SK-N-SH (cell line): ENCODE measurements around the gene MEA1. TPM values are rescaled to one million over a fixed set of nuclear protein-coding genes. Genes with fewer than 3 reads are reported as not detected.

Source experiments
- CTCF ChIA-PET: fragments of 300-600, 350-600 bp; formaldehyde crosslinking; extraction: SDS; loops from one replicate; lab custom pipeline; 2021; lab: Yijun Ruan, JAX
- POLR2A ChIA-PET: fragments of 350-600 bp; sonication (Branson Sonifier 250); formaldehyde crosslinking; extraction: SDS; loops from one replicate; lab custom pipeline; 2020; ENCODE audit warnings: antibody characterized with exemption, inconsistent platforms; lab: Yijun Ruan, JAX
- DNase-seq: peaks from one replicate; pipeline ENCODE4 v3.0.0; 2012
- H2AFZ ChIP-seq: fragments of 200-600 bp; sonication (generic); 2 replicates; pipeline ENCODE4 v1.8.1; 2016; ENCODE audit warnings: antibody characterized with exemption, mild to moderate bottlenecking, low read depth
- H3F3A ChIP-seq: fragments of 200-600 bp; sonication (generic); replicated peaks from 2 replicates; pipeline ENCODE3; 2016; ENCODE audit warnings: antibody characterized with exemption, mild to moderate bottlenecking; ENCODE audit not compliant: insufficient read depth
- H3K27ac ChIP-seq, 2 experiments: fragments of 200-500 bp in 1 of 2; fragments of 200-600 bp in 1 of 2; sonication (Bioruptor generic) in 1 of 2; sonication (generic), shearing (Covaris generic) in 1 of 2; 2 replicates each; pipeline versions ENCODE4 v1.5.1 to v1.6.1; 2014 to 2016; ENCODE audit warnings: low read depth in 2 of 2, inconsistent platforms in 1 of 2, low read length in 1 of 2, mild to moderate bottlenecking in 1 of 2, mixed read lengths in 1 of 2
- H3K27me3 ChIP-seq: fragments of 200-600 bp; sonication (generic), shearing (Covaris generic); 2 replicates; pipeline ENCODE4 v1.6.1; 2016; ENCODE audit warnings: mixed run types; ENCODE audit not compliant: insufficient read depth
- H3K36me3 ChIP-seq, 2 experiments: fragments of 200-500 bp in 1 of 2; fragments of 200-600 bp in 1 of 2; sonication (Bioruptor generic) in 1 of 2; sonication (generic) in 1 of 2; replicated peaks in 1 of 2; 2 replicates each; pipeline versions ENCODE3 to v1.5.1; 2014 to 2016; ENCODE audit warnings: low read length in 1 of 2, mild to moderate bottlenecking in 1 of 2; ENCODE audit not compliant: insufficient read depth in 2 of 2, control insufficient read depth in 1 of 2
- H3K4me1 ChIP-seq, 2 experiments: fragments of 200-500 bp in 1 of 2; fragments of 200-600 bp in 1 of 2; sonication (Bioruptor generic) in 1 of 2; sonication (generic), shearing (Covaris generic) in 1 of 2; 2 replicates each; pipeline versions ENCODE4 v1.5.1 to v1.6.1; 2014 to 2016; ENCODE audit warnings: low read depth in 1 of 2, low read length in 1 of 2, mixed run types in 1 of 2; ENCODE audit not compliant: insufficient read depth in 2 of 2, control insufficient read depth in 1 of 2
- H3K4me2 ChIP-seq: fragments of 200-600 bp; sonication (generic), shearing (Covaris generic); 2 replicates; pipeline ENCODE4 v1.6.1; 2017; ENCODE audit warnings: mixed run types
- H3K4me3 ChIP-seq, 2 experiments: fragments of 200-500 bp in 1 of 2; fragments of 200-600 bp in 1 of 2; sonication (Bioruptor generic) in 1 of 2; sonication (generic), shearing (Covaris generic) in 1 of 2; 2 replicates each; pipeline versions ENCODE4 v1.5.1 to v1.8.1; 2014 to 2016; ENCODE audit warnings: low read depth in 2 of 2, inconsistent platforms in 1 of 2, low read length in 1 of 2, mild to moderate bottlenecking in 1 of 2, mixed read lengths in 1 of 2, moderate library complexity in 1 of 2
- H3K79me2 ChIP-seq: fragments of 200-600 bp; sonication (generic); 2 replicates; pipeline ENCODE4 v1.8.1; 2017; ENCODE audit warnings: mild to moderate bottlenecking; ENCODE audit not compliant: insufficient read depth
- H3K9ac ChIP-seq: fragments of 200-600 bp; sonication (generic); 2 replicates; pipeline ENCODE4 v1.6.1; 2017; ENCODE audit warnings: mixed run types
- H3K9me2 ChIP-seq: fragments of 200-600 bp; sonication (generic); 2 replicates; pipeline ENCODE4 v1.6.1; 2017; ENCODE audit warnings: mixed run types
- H3K9me3 ChIP-seq: fragments of 200-600 bp; sonication (generic); 2 replicates; pipeline ENCODE4 v1.6.1; 2017; ENCODE audit warnings: mixed run types, mild to moderate bottlenecking, moderate library complexity
- H4K20me1 ChIP-seq: fragments of 200-600 bp; sonication (generic); 2 replicates; pipeline ENCODE4 v1.6.1; 2017; ENCODE audit warnings: mild to moderate bottlenecking, mixed run types; ENCODE audit not compliant: insufficient read depth
- EP300 ChIP-seq, 2 experiments: IDR thresholded peaks; 2 replicates each; pipeline versions ENCODE4 v1.4.0 to v1.6.1; 2012; ENCODE audit warnings: borderline replicate concordance in 1 of 2, low read depth in 1 of 2, low read length in 1 of 2
- EZH2phosphoT487 ChIP-seq: fragments of 200-600 bp; sonication (generic); IDR thresholded peaks from 2 replicates; pipeline ENCODE4 v1.6.1; 2017; ENCODE audit warnings: low read depth, mixed run types, mild to moderate bottlenecking, antibody characterized with exemption, moderate library complexity, borderline replicate concordance
- FOSL2 ChIP-seq: IDR thresholded peaks from 2 replicates; pipeline ENCODE4 v1.4.0; 2012; ENCODE audit warnings: low read depth, mild to moderate bottlenecking, moderate library complexity, borderline replicate concordance
- FOXJ3 ChIP-seq: sonication (generic); formaldehyde crosslinking; IDR thresholded peaks from 2 replicates; pipeline ENCODE4 v1.5.1; 2020; ENCODE audit warnings: mild to moderate bottlenecking, missing genetic modification reagents
- GATA2 ChIP-seq: sonication (generic); formaldehyde crosslinking; IDR thresholded peaks from 2 replicates; pipeline ENCODE4 v1.5.0; 2020; ENCODE audit warnings: mild to moderate bottlenecking, missing genetic modification reagents
- IRF3 ChIP-seq: fragments of 150-350 bp; IDR thresholded peaks from 2 replicates; pipeline ENCODE4 v1.6.1; 2016; ENCODE audit warnings: mild to moderate bottlenecking, low read depth, low read length
- MEF2A ChIP-seq: IDR thresholded peaks from 2 replicates; pipeline ENCODE4 v1.4.0; 2012; ENCODE audit warnings: low read depth, borderline replicate concordance
- MXI1 ChIP-seq: IDR thresholded peaks from 2 replicates; pipeline ENCODE4 v1.6.1; 2012; ENCODE audit warnings: mild to moderate bottlenecking, low read depth, low read length, improper control_type of control experiment
- NFIC ChIP-seq: IDR thresholded peaks from 2 replicates; pipeline ENCODE4 v1.4.0; 2012; ENCODE audit warnings: borderline replicate concordance
- NRF1 ChIP-seq: IDR thresholded peaks from 2 replicates; pipeline ENCODE4 v1.6.1; 2012; ENCODE audit warnings: low read depth, mild to moderate bottlenecking, low read length
- POLR2AphosphoS5 ChIP-seq: IDR thresholded peaks from 2 replicates; pipeline ENCODE4 v1.6.1; 2012; ENCODE audit warnings: low read depth, low read length
- RAD21 ChIP-seq: IDR thresholded peaks from 2 replicates; pipeline ENCODE4 v1.6.1; 2012; ENCODE audit warnings: mild to moderate bottlenecking, low read length
- RCOR1 ChIP-seq: fragments of 150-350 bp; IDR thresholded peaks from 2 replicates; pipeline ENCODE4 v1.6.1; 2017; ENCODE audit warnings: antibody characterized with exemption, low read length
- REST ChIP-seq: IDR thresholded peaks from 2 replicates; pipeline ENCODE4 v1.6.1; 2012; ENCODE audit warnings: mild to moderate bottlenecking, low read depth, low read length, moderate library complexity
- RFX5 ChIP-seq: IDR thresholded peaks from 2 replicates; pipeline ENCODE4 v1.6.1; 2012; ENCODE audit warnings: mild to moderate bottlenecking, improper control_type of control experiment, low read length
- TAF1 ChIP-seq: IDR thresholded peaks from 2 replicates; pipeline ENCODE4 v1.6.1; 2012; ENCODE audit warnings: low read depth, mild to moderate bottlenecking, low read length, moderate library complexity, borderline replicate concordance
- TCF12 ChIP-seq: IDR thresholded peaks from 2 replicates; pipeline ENCODE4 v1.4.0; 2012
- ZBTB33 ChIP-seq: IDR thresholded peaks from 2 replicates; pipeline ENCODE4 v1.4.0; 2012; ENCODE audit warnings: low read depth, borderline replicate concordance
- WGBS: methylation state at CpG from one replicate; pipeline ENCODE4 v1.1.6; 2017; ENCODE audit warnings: low lambda C conversion rate; 5-methylcytosine and 5-hydroxymethylcytosine counted together
- polyA plus RNA-seq, 3 experiments: library from polyadenylated mRNA; depleted of rRNA; stranded (reverse); fragments of >200 nt; gene quantifications; 2 replicates each; pipeline ENCODE4 v1.2.3, GENCODE V29; 2012

The MEA1 gene
- polyA plus RNA-seq, 1 of the 3 experiments (the other 2 are of a cell fraction) = 171 TPM

GRCh38 chr6:43013097-43013842 is 476 bp downstream of the MEA1 start:
- WGBS = 1% methylated on average over 23 of the region's 25 CpGs
- H3K9ac ChIP-seq = peak overlapping the region; percentile 80
- peaks cover 28 to 50% of the 10 kb centered on the region in 2 experiments for H3K36me3 ChIP-seq
- no peaks in the 10 kb centered on the region for H3K9me3 ChIP-seq
- no peak for DNase-seq
- peaks cover 13% of the 10 kb centered on the region for H3F3A ChIP-seq
- H3K9me2 ChIP-seq = no peaks in the 10 kb centered on the region
- peaks cover 3 to 36% of the 10 kb centered on the region in 2 experiments; a peak in 3 of 4 replicates for H3K4me1 ChIP-seq
- H4K20me1 ChIP-seq = peaks cover 12% of the 10 kb centered on the region; the same call in 1 of the 2 replicates
- ChIA-PET CTCF (interaction anchor here (0.9 to 3.6 kb wide), 6 partner anchors 8 to 130 kb away, joined by 3 to 12 read pairs (median 3); no protein-coding TSS in a partner anchor), POLR2A (interaction anchor here (1.0 to 2.3 kb wide), 11 partner anchors 13 to 157 kb away, joined by 3 to 12 read pairs (median 6); partner anchors contain the start of genes CNPY3, CUL7, KLC4 and MRPL2)
- H3K79me2 ChIP-seq = peaks cover 70% of the 10 kb centered on the region
- H3K27ac ChIP-seq = peak overlapping the region; percentile 47 to 75; a peak in 3 of 4 replicates
- peak overlapping the region; percentile 81 for H2AFZ ChIP-seq
- H3K4me2 ChIP-seq = peak overlapping the region; percentile 92
- TF ChIP-seq RAD21 = no peak
- TF ChIP-seq MXI1 = no peak; the same call in 1 of the 2 replicates
- no peak for TF ChIP-seq ZBTB33
- no peak for TF ChIP-seq FOSL2
- no peak for TF ChIP-seq TAF1
- TF ChIP-seq IRF3 = no peak
- TF ChIP-seq NFIC = no peak
- 0 out of 2 replicates have a peak, but pooled peaks have one; percentile 5 for TF ChIP-seq RFX5
- TF ChIP-seq POLR2AphosphoS5 = no peak; the same call in 1 of the 2 replicates
- TF ChIP-seq FOXJ3 = 0 out of 2 replicates have a peak, but pooled peaks have one; percentile 25
- H3K4me3 ChIP-seq = peak overlapping the region; percentile 47 to 85
- H3K27me3 ChIP-seq = no peaks in the 10 kb centered on the region

GRCh38 chr6:43012364-43012763 is 1.4 kb downstream of the MEA1 start:
- peak overlapping the region; percentile 47 to 85 for H3K4me3 ChIP-seq
- no peaks in the 10 kb centered on the region for H3K9me2 ChIP-seq
- ChIA-PET CTCF (interaction anchor here (0.7 to 1.3 kb wide), 5 partner anchors 13 to 158 kb away, joined by 3 read pairs; no protein-coding TSS in a partner anchor), POLR2A (interaction anchor here (0.5 to 1.2 kb wide), 4 partner anchors 12 to 67 kb away, joined by 3 read pairs; partner anchors contain the start of gene PPP2R5D)
- no peak for DNase-seq
- no peaks in the 10 kb centered on the region for H3K27me3 ChIP-seq
- H3K4me2 ChIP-seq = peak overlapping the region; percentile 92
- peaks cover 3 to 34% of the 10 kb centered on the region in 2 experiments; a peak in 3 of 4 replicates for H3K4me1 ChIP-seq
- H3K9me3 ChIP-seq = no peaks in the 10 kb centered on the region
- H3K27ac ChIP-seq = peak overlapping the region in 1 of 2 experiments; percentile 2; a peak in 1 of 4 replicates
- peak overlapping the region; percentile 80 for H3K9ac ChIP-seq
- peaks cover 13% of the 10 kb centered on the region for H3F3A ChIP-seq
- TF ChIP-seq RAD21 = no peak
- TF ChIP-seq REST = no peak
- TF ChIP-seq TCF12 = no peak
- TF ChIP-seq EZH2phosphoT487 = no peak
- TF ChIP-seq GATA2 (CRISPR knock-in tag) = no peak
- TF ChIP-seq NRF1 = no peak
- TF ChIP-seq RCOR1 = no peak
- no peak for TF ChIP-seq POLR2AphosphoS5
- TF ChIP-seq EP300 (IDR thresholded peaks at IDR 0.05; ENCODE audit: borderline replicate concordance in 1 of 2, low read depth in 1 of 2, low read length in 1 of 2) = no peak
- TF ChIP-seq MEF2A = no peak
- no peak for TF ChIP-seq FOXJ3
- TF ChIP-seq NFIC = no peak
- H3K36me3 ChIP-seq = peaks cover 24 to 50% of the 10 kb centered on the region in 2 experiments
- 75% methylated on average over 2 of the region's 6 CpGs for WGBS
- H4K20me1 ChIP-seq = peaks cover 12% of the 10 kb centered on the region; the same call in 1 of the 2 replicates
- peaks cover 61% of the 10 kb centered on the region for H3K79me2 ChIP-seq
- no peak overlapping the region for H2AFZ ChIP-seq
